Measurements from ENCODE around the gene SLC7A10. TPM values are rescaled to one million over a fixed set of nuclear protein-coding genes. Genes with fewer than 3 reads are reported as not detected.

The SLC7A10 gene
- total RNA-seq, 1 donor from 2014 or later: not detected

- no peaks in the 10 kb centered on the region for H3K36me3 ChIP-seq
- peaks cover 14% of the 10 kb centered on the region for H3K4me1 ChIP-seq
- no peak for DNase-seq
- H3K4me3 ChIP-seq: no peak overlapping the region
- TF ChIP-seq CTCF (IDR thresholded peaks at IDR 0.05; ENCODE audit: borderline replicate concordance): no peak
- intact Hi-C loops (cut with micrococcal nuclease): no loop called here
- H3K9me3 ChIP-seq (replicated peaks): no peaks in the 10 kb centered on the region
- H3K27ac ChIP-seq (replicated peaks): no peak overlapping the region
- peaks cover 14% of the 10 kb centered on the region for H3K27me3 ChIP-seq (ENCODE audit: low read depth)
These were observed 29.0 kb downstream of the SLC7A10 start for GRCh38 chr19:33196446-33197193.

- Histone ChIP-seq H3K27ac (replicated peaks) (peak overlapping the region; percentile 54), H3K9me3 (replicated peaks) (no peaks in the 10 kb centered on the region), H3K27me3 (ENCODE audit: low read depth) (peaks cover 14% of the 10 kb centered on the region), H3K4me3 (peak overlapping the region; percentile 75), H3K4me1 (peaks cover 14% of the 10 kb centered on the region), H3K36me3 (no peaks in the 10 kb centered on the region)
- DNase-seq: no peak
- no peak for TF ChIP-seq CTCF (IDR thresholded peaks at IDR 0.05; ENCODE audit: borderline replicate concordance)
- intact Hi-C loops (cut with micrococcal nuclease): no loop called here
These were observed 29.9 kb downstream of the SLC7A10 start for GRCh38 chr19:33195645-33196347.

- Histone ChIP-seq H3K27ac (replicated peaks) (peak overlapping the region; percentile 54), H3K4me3 (peak overlapping the region; percentile 75), H3K9me3 (replicated peaks) (no peaks in the 10 kb centered on the region), H3K4me1 (peaks cover 14% of the 10 kb centered on the region), H3K27me3 (ENCODE audit: low read depth) (peaks cover 14% of the 10 kb centered on the region), H3K36me3 (no peaks in the 10 kb centered on the region)
- intact Hi-C loops (cut with micrococcal nuclease): no loop called here
- TF ChIP-seq CTCF (IDR thresholded peaks at IDR 0.05; ENCODE audit: borderline replicate concordance): no peak
- no peak for DNase-seq
These were observed 30.6 kb downstream of the SLC7A10 start for GRCh38 chr19:33194886-33195644.

- Histone ChIP-seq H3K9me3 (replicated peaks) (no peaks in the 10 kb centered on the region), H3K4me1 (peaks cover 14% of the 10 kb centered on the region), H3K36me3 (no peaks in the 10 kb centered on the region), H3K27me3 (ENCODE audit: low read depth) (peaks cover 14% of the 10 kb centered on the region), H3K27ac (replicated peaks) (peak overlapping the region; percentile 54), H3K4me3 (peak overlapping the region; percentile 75)
- TF ChIP-seq CTCF (IDR thresholded peaks at IDR 0.05; ENCODE audit: borderline replicate concordance): no peak
- intact Hi-C loops (cut with micrococcal nuclease): no loop called here
- no peak for DNase-seq
These were observed 31.1 kb downstream of the SLC7A10 start for GRCh38 chr19:33194532-33194885.

GRCh38 chr19:33193865-33194362 is 31.7 kb downstream of the SLC7A10 start, which contains the start of gene LRP3:
Gene LRP3, plus strand, starts transcription at chr19:33194330. Its CDS starts 456 bp downstream, at chr19:33194786.
- no peak for TF ChIP-seq CTCF (IDR thresholded peaks at IDR 0.05; ENCODE audit: borderline replicate concordance)
- intact Hi-C loops (cut with micrococcal nuclease): no loop called here
- peak; percentile 60 for DNase-seq
- Histone ChIP-seq H3K27me3 (ENCODE audit: low read depth) (peaks cover 14% of the 10 kb centered on the region), H3K27ac (replicated peaks) (peak within 1 kb of the TSS; percentile 54), H3K9me3 (replicated peaks) (no peaks in the 10 kb centered on the region), H3K4me3 (peak within 1 kb of the TSS; percentile 75), H3K4me1 (peaks cover 14% of the 10 kb centered on the region), H3K36me3 (no peaks in the 10 kb centered on the region)
